Gastrocnemius medialis (tissue), 4 donors: Measurements from ENCODE around the gene SGTA. TPM values are rescaled to one million over a fixed set of nuclear protein-coding genes. Genes with fewer than 3 reads are reported as not detected.

Source experiments
- ATAC-seq, 2 donors: fragments of 150-250 bp; one replicate each; pipeline ENCODE4 v1.9.1; 2016
- DNase-seq, 2 donors: peaks; one replicate each; pipeline ENCODE4 v3.0.0-alpha.2; 2019
- H3K27ac ChIP-seq, 4 donors: fragments of 200-600 bp; sonication (generic); 1 replicate in 1 of 4; 2 replicates in 3 of 4; pipeline ENCODE4 v1.5.1; 2016 to 2018; ENCODE audit warnings: mild to moderate bottlenecking in 2 of 4, moderate library complexity in 1 of 4
- H3K27me3 ChIP-seq, 3 donors: fragments of 200-600 bp; sonication (generic) in 2 of 3; 1 replicate in 1 of 3; 2 replicates in 2 of 3; pipeline versions ENCODE4 v1.5.1 to v1.6.0; 2016 to 2019; ENCODE audit warnings: mild to moderate bottlenecking in 1 of 3, moderate library complexity in 1 of 3
- H3K36me3 ChIP-seq, 2 donors: fragments of 200-600 bp; sonication (generic) in 1 of 2; one replicate each; pipeline ENCODE4 v1.5.1; 2017 to 2018
- H3K4me1 ChIP-seq, 2 donors: fragments of 200-600 bp; sonication (generic) in 1 of 2; one replicate each; pipeline ENCODE4 v1.5.1; 2016 to 2017; ENCODE audit warnings: mild to moderate bottlenecking in 2 of 2
- H3K4me3 ChIP-seq, 4 donors: fragments of 200-600 bp; sonication (generic) in 3 of 4; 1 replicate in 1 of 4; 2 replicates in 3 of 4; pipeline ENCODE4 v1.5.1; 2016 to 2019; ENCODE audit warnings: mild to moderate bottlenecking in 2 of 4
- H3K9me3 ChIP-seq, 3 donors: fragments of 200-600 bp; sonication (generic) in 2 of 3; 1 replicate in 1 of 3; 2 replicates in 2 of 3; pipeline ENCODE4 v1.5.1; 2016 to 2019
- CTCF ChIP-seq, 5 experiments: fragments of 450-650 bp in 3 of 5; fragments of 200-600 bp in 2 of 5; sonication (generic) in 2 of 5; IDR thresholded peaks in 4 of 5; conservative IDR thresholded peaks in 1 of 5; 1 replicate in 4 of 5; 2 replicates in 1 of 5; pipeline ENCODE4 v1.5.1; 2016 to 2019; ENCODE audit warnings: antibody characterized with exemption in 5 of 5, mild to moderate bottlenecking in 3 of 5, moderate library complexity in 3 of 5
- POLR2A ChIP-seq, 2 donors: fragments of 450-650 bp; IDR thresholded peaks; one replicate each; pipeline ENCODE4 v1.6.1; 2017; ENCODE audit warnings: antibody characterized with exemption in 2 of 2, mild to moderate bottlenecking in 2 of 2, moderate library complexity in 2 of 2
- in situ Hi-C, 4 donors: fragments of 200-750 bp; cut with MboI; loops; one replicate each; pipeline versions ENCODE4 v1.15.0 to v1.8.0; 2017; ENCODE audit warnings: low sequenced_read_pairs in 4 of 4
- intact Hi-C: fragments of 100-400 bp; cut with DNase I; formaldehyde crosslinking; loops from one replicate; pipeline ENCODE4 v1.15.1; 2023; ENCODE audit warnings: low total_unique reads
- total RNA-seq, 4 donors: library from RNA; depleted of rRNA; stranded (reverse); fragments of >200 nt; gene quantifications; one replicate each; pipeline versions ENCODE4 v1.1.0 to v1.2.3, GENCODE V29; 2016

SGTA gene
- total RNA-seq, 4 donors from 2014 or later: 70.0 to 114 (median 91.2) TPM

GRCh38 chr19:2805991-2806649 is 23.0 kb upstream of the SGTA start:
- Histone ChIP-seq H3K9me3 (no peaks in the 10 kb centered on the region), H3K4me3 (no peak overlapping the region), H3K27me3 (no peaks in the 10 kb centered on the region), H3K36me3 (peaks cover 0 to 42% of the 10 kb centered on the region in 2 donors), H3K27ac (no peak overlapping the region), H3K4me1 (no peaks in the 10 kb centered on the region)
- ATAC-seq (no peak), DNase-seq (no peak)
- in situ Hi-C loops (no loop called here), intact Hi-C loops (no loop called here)
- TF ChIP-seq CTCF (IDR thresholded peaks at IDR 0.05 in 4 of 5, conservative IDR thresholded peaks at IDR 0.05 in 1 of 5): no peak
- TF ChIP-seq POLR2A (IDR thresholded peaks at IDR 0.05): no peak

- Histone ChIP-seq H3K27ac (no peak overlapping the region), H3K4me1 (no peaks in the 10 kb centered on the region), H3K36me3 (peaks cover 0 to 48% of the 10 kb centered on the region in 2 donors), H3K9me3 (no peaks in the 10 kb centered on the region), H3K27me3 (no peaks in the 10 kb centered on the region), H3K4me3 (no peak overlapping the region)
- intact Hi-C loops (no loop called here), in situ Hi-C loops (no loop called here)
- DNase-seq (no peak), ATAC-seq (no peak)
- no peak for TF ChIP-seq POLR2A (IDR thresholded peaks at IDR 0.05)
- no peak for TF ChIP-seq CTCF (IDR thresholded peaks at IDR 0.05 in 4 of 5, conservative IDR thresholded peaks at IDR 0.05 in 1 of 5)
Measured at GRCh38 chr19:2805261-2805900, 22.3 kb upstream of the SGTA start.

- H3K36me3 ChIP-seq: peaks cover 0 to 45% of the 10 kb centered on the region in 2 donors
- DNase-seq: no peak
- in situ Hi-C loops: no loop called here
Measured at GRCh38 chr19:2804156-2805004, 21.3 kb upstream of the SGTA start.

More at GRCh38 chr19:2804156-2805004, 21.3 kb upstream of the SGTA start:
- intact Hi-C loops: no loop called here
- TF ChIP-seq CTCF (IDR thresholded peaks at IDR 0.05 in 4 of 5, conservative IDR thresholded peaks at IDR 0.05 in 1 of 5): no peak
- no peak for TF ChIP-seq POLR2A (IDR thresholded peaks at IDR 0.05)
- Histone ChIP-seq H3K4me1 (no peaks in the 10 kb centered on the region), H3K27me3 (no peaks in the 10 kb centered on the region), H3K9me3 (no peaks in the 10 kb centered on the region), H3K27ac (no peak overlapping the region), H3K4me3 (no peak overlapping the region)
- no peak for ATAC-seq
